Myocyte (in vitro differentiated cells): Measurements from ENCODE around the gene ALOX12. TPM values are rescaled to one million over a fixed set of nuclear protein-coding genes. Genes with fewer than 3 reads are reported as not detected.

Experiments
- DNase-seq: peaks from one replicate; pipeline ENCODE4 v3.0.0-alpha.2; 2012; ENCODE audit warnings: low read depth
- total RNA-seq: library from RNA; depleted of rRNA; stranded (reverse); fragments of >200 nt; gene quantifications from 2 replicates; pipeline ENCODE4 v1.2.3, GENCODE V29; 2014

The ALOX12 gene
- total RNA-seq, 1 donor from 2014 or later, result not detected

DNA sequence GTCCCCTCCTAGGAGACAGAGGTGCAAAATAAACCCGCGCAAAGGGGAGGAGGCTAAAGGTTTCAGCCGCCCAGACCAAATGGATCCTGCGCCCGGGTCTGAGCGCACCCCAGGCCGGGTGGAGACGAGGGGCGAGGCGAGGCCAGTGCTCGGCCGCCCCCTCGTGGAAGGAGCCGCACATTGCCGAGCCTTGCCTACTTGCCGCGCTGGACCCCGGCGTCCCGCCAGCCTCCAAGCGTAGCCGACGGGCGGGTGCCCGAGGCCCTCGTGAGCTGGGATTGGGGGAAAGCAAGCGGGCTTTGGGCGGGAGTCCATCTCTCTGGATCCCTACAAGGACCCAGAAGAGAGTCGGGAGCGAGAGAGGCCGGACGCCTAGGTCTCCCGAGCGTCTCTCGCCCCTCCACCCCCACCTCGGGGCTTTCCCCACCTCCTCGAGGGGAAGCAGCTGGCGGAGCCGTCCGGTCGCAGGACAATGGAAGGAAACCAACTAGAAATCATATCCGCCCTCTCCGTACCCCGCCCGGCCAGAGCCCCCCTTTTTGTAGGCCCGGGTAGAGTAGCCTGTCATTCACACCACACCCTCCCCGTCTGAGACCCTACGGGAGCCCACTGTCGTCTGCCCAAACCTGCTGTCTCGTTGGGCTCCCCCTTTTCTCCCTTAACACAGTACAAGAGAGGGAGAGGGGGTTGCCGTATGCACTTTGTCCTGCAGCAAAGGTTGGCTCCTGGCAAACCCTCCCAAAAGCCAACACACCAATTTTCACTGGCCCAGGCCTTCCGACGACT, 26.3 kb downstream of the ALOX12 start:
- peak; percentile 72 for DNase-seq

DNA sequence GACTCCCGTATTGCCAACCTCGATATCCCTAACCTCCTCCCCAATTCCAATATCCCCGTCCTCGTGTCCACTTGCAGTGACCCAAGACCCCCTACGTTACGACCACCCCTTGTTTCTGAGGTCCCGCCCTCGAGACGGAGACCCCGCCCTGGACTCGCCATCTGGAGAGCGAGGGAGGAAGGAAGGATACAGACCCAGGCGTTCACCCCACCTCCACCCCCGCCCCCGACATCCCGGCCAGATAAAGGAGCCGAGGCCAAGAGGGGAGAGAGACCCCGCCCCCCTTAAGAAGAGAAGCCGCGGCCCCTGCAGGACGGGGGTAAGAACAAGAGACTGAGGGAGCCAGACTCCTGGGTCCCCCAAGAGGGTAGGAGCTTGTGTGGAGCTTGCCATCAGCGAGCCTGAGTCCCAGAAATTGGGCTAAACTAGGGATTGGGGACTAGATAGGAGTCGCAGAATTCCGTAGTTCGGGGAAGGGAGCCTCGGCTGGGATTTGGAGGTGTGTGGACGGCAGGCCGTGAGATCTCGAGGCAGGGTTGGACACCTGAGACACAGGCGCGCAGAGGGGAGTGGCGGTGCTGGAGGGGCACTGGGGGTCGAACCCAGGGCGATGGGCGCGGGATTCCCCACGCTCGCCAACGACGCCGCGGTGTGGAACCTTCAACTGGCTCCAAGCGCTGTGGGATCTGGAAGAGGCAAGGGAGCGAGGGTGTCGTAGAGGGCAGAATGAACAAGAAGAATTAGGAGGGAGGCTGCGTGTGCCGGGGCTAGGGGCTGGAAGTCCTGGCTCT, 27.1 kb downstream of the ALOX12 start, which contains the start of gene BCL6B:
Gene BCL6B (plus strand): TSS at position 270 of the 791 bp plus-strand sequence. CDS start 622 bp downstream, outside the sequence.
- no peak for DNase-seq

DNA sequence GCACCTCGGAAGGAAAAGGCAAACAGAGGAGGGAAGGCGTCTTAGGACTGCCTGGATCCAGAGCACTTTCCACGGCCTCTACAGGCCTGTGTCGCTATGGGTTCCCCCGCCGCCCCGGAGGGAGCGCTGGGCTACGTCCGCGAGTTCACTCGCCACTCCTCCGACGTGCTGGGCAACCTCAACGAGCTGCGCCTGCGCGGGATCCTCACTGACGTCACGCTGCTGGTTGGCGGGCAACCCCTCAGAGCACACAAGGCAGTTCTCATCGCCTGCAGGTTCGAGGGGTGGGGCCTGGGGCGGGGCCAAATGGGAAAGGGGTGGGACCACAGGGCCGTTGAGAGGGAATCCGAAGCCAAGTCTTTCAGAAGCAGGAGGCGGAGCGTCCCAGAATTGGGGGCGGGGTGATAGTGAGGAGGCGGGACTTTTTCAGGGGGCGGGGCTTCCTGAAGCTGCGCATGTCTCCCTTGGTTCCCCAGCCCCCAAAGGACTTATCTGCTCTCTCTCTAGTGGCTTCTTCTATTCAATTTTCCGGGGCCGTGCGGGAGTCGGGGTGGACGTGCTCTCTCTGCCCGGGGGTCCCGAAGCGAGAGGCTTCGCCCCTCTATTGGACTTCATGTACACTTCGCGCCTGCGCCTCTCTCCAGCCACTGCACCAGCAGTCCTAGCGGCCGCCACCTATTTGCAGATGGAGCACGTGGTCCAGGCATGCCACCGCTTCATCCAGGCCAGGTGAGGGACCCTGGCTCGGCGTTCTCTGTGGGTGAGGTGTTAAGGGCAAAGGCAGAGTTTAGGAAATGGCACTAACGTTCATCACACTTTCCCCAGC, 27.9 kb downstream of the ALOX12 start:
- DNase-seq, result no peak

DNA sequence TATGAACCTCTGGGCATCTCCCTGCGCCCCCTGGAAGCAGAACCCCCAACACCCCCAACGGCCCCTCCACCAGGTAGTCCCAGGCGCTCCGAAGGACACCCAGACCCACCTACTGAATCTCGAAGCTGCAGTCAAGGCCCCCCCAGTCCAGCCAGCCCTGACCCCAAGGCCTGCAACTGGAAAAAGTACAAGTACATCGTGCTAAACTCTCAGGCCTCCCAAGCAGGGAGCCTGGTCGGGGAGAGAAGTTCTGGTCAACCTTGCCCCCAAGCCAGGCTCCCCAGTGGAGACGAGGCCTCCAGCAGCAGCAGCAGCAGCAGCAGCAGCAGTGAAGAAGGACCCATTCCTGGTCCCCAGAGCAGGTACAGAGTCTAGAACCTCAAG, 28.5 kb downstream of the ALOX12 start:
- DNase-seq, result no peak

DNA sequence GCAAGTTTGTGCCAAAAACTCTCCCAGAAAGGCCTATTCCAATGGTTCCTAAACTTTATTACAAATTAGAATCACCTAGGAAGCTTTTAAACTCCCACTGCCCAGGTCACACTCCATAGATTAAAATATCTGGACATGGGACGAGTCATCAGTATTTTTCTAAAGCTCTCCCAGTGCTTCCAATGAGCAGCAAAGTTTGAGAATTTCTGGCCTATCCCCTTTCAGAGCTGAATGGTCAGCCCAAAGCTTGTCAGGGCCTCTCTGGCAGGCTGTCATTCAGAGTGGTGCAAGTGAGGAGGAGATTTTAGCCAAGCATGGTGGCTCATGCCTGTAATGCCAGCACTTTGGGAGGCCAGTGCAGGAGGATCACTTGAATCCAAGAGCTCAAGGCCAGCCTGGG, 29.4 kb downstream of the ALOX12 start:
- DNase-seq, result no peak

DNA sequence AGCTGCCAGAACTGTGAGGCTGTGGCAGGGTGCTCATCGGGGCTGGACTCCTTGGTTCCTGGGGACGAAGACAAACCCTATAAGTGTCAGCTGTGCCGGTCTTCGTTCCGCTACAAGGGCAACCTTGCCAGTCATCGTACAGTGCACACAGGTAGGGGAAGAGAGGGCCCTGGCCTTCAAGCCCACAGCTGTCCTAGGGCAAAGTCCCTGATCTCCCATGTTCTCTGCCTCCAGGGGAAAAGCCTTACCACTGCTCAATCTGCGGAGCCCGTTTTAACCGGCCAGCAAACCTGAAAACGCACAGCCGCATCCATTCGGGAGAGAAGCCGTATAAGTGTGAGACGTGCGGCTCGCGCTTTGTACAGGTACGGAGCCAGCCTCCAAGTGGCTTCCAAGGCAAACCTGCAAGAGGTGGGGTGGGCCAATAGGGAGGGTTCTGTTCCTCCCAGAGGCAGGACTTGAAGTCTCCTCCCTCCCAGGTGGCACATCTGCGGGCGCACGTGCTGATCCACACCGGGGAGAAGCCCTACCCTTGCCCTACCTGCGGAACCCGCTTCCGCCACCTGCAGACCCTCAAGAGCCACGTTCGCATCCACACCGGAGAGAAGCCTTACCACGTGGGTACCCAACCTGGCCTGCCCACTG, 30.7 kb downstream of the ALOX12 start:
- no peak for DNase-seq

DNA sequence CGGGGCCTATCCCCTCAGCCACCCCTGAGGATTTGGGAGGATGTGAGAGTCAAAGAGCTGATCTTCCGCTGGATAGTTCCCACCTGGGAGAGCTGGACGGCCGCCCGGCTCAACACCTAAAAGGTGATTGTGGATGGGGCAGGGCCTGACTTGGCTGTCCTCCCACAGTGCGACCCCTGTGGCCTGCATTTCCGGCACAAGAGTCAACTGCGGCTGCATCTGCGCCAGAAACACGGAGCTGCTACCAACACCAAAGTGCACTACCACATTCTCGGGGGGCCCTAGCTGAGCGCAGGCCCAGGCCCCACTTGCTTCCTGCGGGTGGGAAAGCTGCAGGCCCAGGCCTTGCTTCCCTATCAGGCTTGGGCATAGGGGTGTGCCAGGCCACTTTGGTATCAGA, 31.5 kb downstream of the ALOX12 start:
- no peak for DNase-seq

DNA sequence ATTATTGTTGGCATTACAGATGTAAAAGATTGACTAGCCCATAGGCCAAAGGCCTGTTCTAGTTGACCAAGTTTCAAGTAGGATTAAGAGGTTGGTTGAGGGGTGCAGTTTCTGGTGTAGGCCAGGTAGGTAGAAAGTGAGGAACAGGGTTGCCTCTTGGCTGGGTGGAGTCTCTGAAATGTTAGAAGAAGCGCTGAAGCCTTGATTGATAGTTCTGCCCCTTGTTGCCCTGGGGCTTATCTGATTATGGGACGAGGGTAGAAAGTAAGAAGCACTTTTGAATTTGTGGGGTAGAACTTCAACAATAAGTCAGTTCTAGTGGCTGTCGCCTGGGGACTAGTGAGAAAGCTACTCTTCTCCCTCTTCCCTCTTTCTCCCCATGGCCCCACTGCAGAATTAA, 33.2 kb downstream of the ALOX12 start:
- DNase-seq, result no peak

DNA sequence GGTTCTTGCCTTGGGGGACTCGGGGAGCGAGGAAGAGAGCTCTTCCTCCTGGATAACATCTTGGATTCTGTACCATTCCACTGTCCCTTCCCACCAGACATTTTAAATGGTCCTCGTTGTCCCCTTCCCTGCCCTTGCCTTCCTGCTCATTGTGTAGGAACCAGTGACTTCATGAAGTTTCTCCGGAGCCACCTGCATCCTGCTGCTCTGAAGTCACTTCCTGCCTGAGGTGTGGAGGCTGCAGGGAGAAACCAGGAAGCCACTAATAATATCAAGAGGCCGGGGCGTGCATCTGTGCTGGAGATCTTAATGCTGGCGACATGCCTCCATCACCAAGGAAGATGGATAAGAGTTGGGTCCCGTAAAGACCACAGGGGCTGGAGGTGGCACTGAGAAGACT, 33.8 kb downstream of the ALOX12 start:
- DNase-seq, result no peak

DNA sequence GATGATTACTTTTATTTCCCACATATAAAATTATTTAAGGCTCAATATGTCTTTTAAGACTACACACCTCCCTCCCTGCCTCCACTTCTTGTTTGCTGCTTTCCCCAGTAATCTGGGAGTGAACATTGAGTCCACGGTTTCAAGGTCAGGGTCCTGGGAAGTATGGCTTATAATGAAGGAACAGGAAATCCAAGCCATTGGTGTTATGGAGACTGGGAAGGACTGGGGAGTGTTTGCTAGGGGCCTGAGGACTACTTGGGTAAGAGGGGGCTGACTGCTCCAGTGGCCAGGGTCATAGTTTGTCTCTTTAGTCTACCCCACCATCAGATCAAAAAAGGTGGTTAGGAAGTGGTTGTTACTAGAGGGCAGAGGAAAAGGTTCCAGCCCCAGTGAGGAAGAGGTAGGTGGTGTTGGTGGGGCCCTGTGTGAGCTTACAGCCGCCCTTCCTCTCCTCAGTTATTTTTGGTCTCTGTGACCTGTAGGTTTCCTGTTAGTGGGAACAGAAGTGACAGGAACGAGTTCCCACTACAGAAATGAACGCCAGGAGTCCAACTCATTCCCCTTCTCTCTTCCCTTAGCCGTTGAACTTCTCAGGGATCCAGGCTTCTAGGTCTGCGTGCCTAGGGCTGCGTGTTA, 39.2 kb downstream of the ALOX12 start:
- no peak for DNase-seq

DNA sequence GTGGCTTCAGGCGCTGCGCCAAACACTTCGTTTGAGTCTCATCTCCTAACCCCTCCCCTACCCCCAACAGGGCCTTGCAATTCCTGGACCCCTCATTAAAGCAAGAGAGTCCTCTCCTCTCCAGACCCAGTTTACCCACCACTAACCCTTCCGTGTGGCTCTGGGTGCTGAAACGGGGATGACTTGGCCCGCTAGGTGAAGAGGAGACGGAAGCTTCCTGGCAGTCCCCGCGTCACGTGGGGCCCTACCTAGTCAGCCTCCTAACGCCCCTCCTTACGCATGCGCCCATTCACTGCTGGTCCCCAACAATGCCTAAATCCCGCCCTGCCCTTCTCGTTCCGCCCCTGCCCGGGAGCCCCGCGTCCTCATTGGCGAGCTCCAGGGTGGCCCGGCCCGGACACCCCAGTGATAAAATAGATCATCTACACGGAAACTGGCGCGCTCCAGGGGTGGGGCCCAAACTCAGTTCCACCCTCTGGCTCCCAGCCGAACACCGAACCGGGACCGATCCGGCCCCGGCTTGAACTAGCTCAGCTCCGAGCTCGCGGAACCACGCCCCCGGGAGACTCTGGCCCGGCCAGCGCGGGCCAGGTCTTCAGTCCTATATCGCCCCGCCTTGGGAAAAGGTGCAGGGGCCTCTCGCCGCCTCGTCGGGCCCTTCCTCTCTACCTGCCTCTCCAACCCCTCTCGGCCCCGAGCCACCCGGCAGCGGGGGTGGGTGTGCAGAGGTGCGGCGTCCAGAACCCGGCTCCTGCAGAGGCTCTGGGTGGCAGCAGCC, 39.9 kb downstream of the ALOX12 start, which contains the start of gene SLC16A13:
Gene SLC16A13 (plus strand): TSS at position 425 of the 778 bp plus-strand sequence. CDS start 368 bp downstream, outside the sequence.
- DNase-seq, result peak; percentile 92

DNA sequence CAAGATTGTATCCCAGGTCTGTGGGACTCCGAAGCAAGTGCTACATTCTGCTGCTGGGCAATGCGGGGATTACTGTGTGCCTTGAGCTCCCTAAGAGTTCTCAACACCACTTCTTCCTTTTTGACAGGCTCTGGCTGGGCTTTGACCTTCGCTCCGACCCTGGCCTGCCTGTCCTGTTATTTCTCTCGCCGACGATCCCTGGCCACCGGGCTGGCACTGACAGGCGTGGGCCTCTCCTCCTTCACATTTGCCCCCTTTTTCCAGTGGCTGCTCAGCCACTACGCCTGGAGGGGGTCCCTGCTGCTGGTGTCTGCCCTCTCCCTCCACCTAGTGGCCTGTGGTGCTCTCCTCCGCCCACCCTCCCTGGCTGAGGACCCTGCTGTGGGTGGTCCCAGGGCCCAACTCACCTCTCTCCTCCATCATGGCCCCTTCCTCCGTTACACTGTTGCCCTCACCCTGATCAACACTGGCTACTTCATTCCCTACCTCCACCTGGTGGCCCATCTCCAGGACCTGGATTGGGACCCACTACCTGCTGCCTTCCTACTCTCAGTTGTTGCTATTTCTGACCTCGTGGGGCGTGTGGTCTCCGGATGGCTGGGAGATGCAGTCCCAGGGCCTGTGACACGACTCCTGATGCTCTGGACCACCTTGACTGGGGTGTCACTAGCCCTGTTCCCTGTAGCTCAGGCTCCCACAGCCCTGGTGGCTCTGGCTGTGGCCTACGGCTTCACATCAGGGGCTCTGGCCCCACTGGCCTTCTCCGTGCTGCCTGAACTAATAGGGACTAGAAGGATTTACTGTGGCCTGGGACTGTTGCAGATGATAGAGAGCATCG, 42.4 kb downstream of the ALOX12 start:
- no peak for DNase-seq

DNA sequence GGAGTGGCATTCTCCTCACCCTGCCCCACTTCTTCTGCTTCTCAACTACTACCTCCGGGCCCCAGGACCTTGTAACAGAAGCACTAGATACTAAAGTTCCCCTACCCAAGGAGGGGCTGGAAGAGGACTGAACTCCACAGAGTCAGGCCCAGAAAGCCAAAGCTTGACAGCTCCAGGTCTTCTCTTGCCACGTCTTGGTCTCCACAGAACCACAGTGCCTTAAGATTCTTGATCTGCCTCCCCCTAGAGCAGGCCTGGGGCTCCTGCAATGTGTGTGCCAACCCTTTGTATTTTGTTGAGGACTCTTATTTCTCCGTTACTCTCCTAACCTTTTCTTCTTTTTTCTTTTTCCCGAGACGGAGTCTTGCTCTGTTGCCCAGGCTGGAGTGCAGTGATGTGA, 44.0 kb downstream of the ALOX12 start:
- DNase-seq, result no peak

DNA sequence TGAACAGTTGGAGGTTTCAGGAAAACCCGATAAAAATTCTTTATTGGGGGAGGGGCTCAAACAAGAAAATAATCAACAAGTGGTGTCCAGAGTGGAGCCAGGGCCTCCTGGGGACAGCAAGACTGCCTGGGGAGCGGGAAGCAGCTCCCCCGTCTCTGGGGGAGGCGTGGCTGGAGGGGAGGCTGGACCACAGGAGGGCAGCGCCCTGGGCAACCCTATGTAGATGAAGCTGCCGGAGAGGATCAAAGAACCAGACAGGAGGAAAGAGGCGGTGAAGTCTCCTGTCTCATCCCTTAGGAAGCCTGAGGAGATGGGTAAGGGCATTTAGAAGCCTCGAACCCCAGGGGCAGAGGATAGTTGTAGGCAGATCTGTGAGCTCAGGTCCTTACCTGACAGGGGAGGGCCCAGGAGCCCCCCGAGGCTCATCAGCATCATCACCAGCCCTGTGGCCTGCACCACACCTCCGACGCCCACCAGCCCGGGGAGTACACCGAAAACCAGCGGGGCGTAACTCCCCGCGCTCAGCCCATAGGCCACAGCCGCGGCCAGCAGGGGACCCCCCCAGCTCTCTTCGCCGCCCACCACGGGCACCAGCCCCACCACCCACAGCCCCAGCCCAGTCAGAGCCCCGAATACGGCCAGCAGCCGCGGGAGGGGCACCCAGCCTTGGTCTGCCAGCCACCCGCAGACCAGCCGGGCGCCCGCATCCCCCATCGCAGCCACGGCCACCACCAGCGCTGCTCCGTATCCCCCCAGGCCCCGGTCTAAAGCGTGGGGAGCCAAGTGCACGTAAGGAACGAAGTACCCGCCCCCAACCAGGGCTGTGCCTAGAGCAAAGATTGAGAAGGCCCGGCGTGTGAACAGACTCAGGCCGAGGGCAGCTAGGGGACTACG, 46.0 kb downstream of the ALOX12 start:
- no peak for DNase-seq

DNA sequence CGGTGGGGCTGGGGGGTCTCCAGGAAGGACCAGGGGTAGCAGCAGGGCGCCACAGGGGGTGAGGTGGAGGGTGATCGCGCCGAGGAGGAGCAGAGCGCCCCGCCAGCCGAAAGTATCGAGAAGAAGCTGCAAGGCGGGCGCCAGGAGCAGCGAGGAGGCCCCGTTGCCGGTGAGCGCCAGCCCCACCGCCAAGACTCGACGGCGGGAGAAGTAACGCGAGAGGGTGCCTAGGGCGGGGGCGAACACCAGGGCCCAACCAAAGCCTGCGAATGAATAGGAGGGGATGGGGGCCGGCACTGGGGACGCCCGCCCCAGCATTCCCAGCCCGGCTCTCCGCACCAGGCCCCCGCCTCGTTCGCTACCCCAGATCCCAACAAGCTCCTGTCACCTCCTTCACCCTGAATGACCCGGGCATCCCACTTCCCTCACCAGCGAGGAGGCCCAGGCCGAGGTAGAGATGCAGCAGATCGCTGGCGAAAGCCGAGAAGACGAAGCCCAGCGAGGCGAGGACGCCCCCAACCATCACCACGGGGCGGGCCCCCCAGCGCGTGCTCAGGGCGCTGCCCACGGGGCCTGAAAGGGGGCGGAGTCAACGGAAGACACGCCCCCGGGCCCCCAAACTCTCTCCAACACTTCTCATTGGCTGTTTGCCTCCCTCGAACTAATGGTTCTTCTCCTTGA, 46.8 kb downstream of the ALOX12 start:
- DNase-seq, result no peak

DNA sequence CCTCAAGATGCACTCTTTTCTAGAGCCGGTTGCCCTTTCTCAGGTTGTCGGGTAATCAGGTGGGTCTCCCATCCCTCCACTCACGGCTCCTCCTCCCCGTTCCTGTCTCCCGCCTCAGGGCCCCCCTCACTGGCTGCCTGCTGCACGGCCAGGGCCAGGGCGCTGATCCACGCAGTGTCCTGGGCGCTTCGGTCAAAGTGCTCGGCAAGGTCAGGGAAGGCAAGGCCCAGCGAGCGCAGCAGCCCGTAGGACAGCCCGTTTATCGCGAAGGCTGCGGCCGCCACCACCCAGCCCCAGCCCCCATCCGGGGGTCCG, 47.3 kb downstream of the ALOX12 start:
- DNase-seq, result no peak

DNA sequence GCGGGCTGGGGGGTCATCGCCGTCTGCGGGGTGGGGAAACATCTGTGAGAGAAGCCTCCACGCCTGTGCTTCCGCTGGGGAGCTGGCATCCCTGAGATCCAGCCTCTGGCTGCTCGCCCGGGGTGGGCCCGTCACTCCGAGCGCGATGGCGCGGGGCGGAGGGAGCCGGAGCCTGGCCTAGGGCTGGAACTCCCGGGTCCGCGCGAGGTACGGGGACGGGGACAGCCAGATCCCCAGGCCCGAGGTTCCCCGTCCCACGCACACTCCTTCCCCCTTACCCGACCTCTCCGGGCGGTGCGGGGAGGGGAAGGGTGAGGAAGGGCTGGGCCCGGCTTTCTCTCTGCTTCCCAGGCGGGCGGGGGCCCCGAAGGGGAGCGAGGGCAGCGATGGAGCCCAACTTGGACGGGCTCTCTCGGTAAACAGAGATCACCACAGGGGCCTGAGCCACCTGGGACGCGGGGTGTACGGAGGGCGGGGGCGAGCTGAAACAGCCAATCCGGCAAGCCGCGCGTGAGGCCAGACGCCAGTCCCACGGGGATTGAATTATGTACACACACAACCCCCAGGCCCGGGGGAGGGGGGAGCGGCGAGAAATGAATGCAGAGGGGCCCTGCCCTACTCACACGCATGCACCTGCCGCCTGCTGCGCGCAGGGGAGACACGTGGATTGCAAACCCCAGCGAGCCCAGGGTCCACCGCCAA, 47.8 kb downstream of the ALOX12 start, which contains the start of gene SLC16A11:
Gene SLC16A11 (minus strand): TSS at position 596 of the 702 bp plus-strand sequence. CDS start 579 bp downstream, at position 17.
- peak; percentile 43 for DNase-seq
